A549 (cell line): ENCODE data around the gene DHRS12. TPM values are rescaled to one million over a fixed set of nuclear protein-coding genes. Genes with fewer than 3 reads are reported as not detected.

Experiments
- ATAC-seq, 2 experiments: fragments of 200-7000 bp in 1 of 2; fragments of >200 bp in 1 of 2; cut with Nextera tagmentation in 1 of 2; cut with Tn5 transposase in 1 of 2; 3 replicates each; pipeline versions ENCODE4 v1.8.0 to v1.9.1; 2018 to 2020; ENCODE audit warnings: mild to moderate bottlenecking in 1 of 2, moderate library complexity in 1 of 2
- CTCF ChIA-PET: fragments of 300-600 bp; sonication (Branson Sonifier 250); formaldehyde crosslinking; extraction: SDS; loops from one replicate; lab custom pipeline; 2021; ENCODE audit warnings: antibody characterized with exemption, inconsistent platforms; lab: Yijun Ruan, JAX
- POLR2A ChIA-PET: fragments of 350-600 bp; formaldehyde crosslinking; extraction: SDS; loops from one replicate; lab custom pipeline; 2021; ENCODE audit warnings: antibody characterized with exemption, inconsistent platforms; lab: Yijun Ruan, JAX
- DNase-seq, 2 experiments: peaks; one replicate each; pipeline versions ENCODE4 v3.0.0 to v3.0.0-alpha.2; 2011 to 2016; ENCODE audit warnings: low read depth in 1 of 2, low spot score in 1 of 2
- FAIRE-seq: peaks from 2 replicates; lab custom pipeline; 2011; peaks lifted over from hg19 to GRCh38; lab: Jason Lieb, UNC
- H3K27ac ChIP-seq, 2 experiments: fragments of >200 bp; sonication (Bioruptor Twin); formaldehyde crosslinking; 3 replicates each; pipeline ENCODE4 v1.5.1; 2016 to 2017
- H3K4me1 ChIP-seq: fragments of >200 bp; sonication (Bioruptor Twin); formaldehyde crosslinking; 3 replicates; pipeline ENCODE4 v1.6.1; 2016
- H3K4me2 ChIP-seq: fragments of >200 bp; sonication (Bioruptor Twin); formaldehyde crosslinking; 3 replicates; pipeline ENCODE4 v1.6.1; 2016
- H3K4me3 ChIP-seq: fragments of >200 bp; sonication (Bioruptor Twin); formaldehyde crosslinking; 3 replicates; pipeline ENCODE4 v1.5.1; 2016
- H3K9me3 ChIP-seq: fragments of >200 bp; sonication (Bioruptor Twin); formaldehyde crosslinking; 3 replicates; pipeline ENCODE4 v1.6.1; 2016
- CBX2 ChIP-seq: fragments of 200-600 bp; sonication (generic); IDR thresholded peaks from 2 replicates; pipeline ENCODE4 v1.6.1; 2016; ENCODE audit warnings: low read depth, mild to moderate bottlenecking, borderline replicate concordance
- CEBPB ChIP-seq, 2 experiments: fragments of >200 bp in 1 of 2; sonication (Bioruptor Twin) in 1 of 2; formaldehyde crosslinking in 1 of 2; IDR thresholded peaks; 2 replicates each; pipeline ENCODE4 v1.6.1; 2012 to 2016
- CHD2 ChIP-seq: fragments of 150-350 bp; IDR thresholded peaks from 2 replicates; pipeline ENCODE4 v1.6.1; 2014; ENCODE audit warnings: low read length; ENCODE audit not compliant: partially characterized antibody
- CHD4 ChIP-seq: fragments of 200-600 bp; sonication (generic); IDR thresholded peaks from 2 replicates; pipeline ENCODE4 v1.6.1; 2016; ENCODE audit warnings: antibody characterized with exemption, mild to moderate bottlenecking, borderline replicate concordance
- E2F6 ChIP-seq: IDR thresholded peaks from 2 replicates; pipeline ENCODE4 v1.6.1; 2012; ENCODE audit warnings: low read depth, borderline replicate concordance
- EHMT2 ChIP-seq: fragments of 200-600 bp; sonication (generic); IDR thresholded peaks from 2 replicates; pipeline ENCODE4 v1.6.1; 2016; ENCODE audit warnings: antibody characterized with exemption, low read depth, mild to moderate bottlenecking, moderate library complexity
- HOXB13 ChIP-seq: fragments of 250-450 bp; sonication (Bioruptor Pico); IDR thresholded peaks from 2 replicates; pipeline ENCODE4 v1.5.0; 2020; ENCODE audit warnings: low read depth, mild to moderate bottlenecking, moderate library complexity
- JUN ChIP-seq, 2 experiments: fragments of >200 bp; sonication (Bioruptor Twin); formaldehyde crosslinking; IDR thresholded peaks; 2 replicates in 1 of 2; 3 replicates in 1 of 2; pipeline ENCODE4 v1.6.1; 2016 to 2017
- JUNB ChIP-seq: fragments of >200 bp; sonication (Bioruptor Twin); formaldehyde crosslinking; IDR thresholded peaks from 2 replicates; pipeline ENCODE4 v1.6.1; 2016
- NPAS2 ChIP-seq: fragments of 250-450 bp; sonication (Bioruptor Pico); IDR thresholded peaks from 2 replicates; pipeline ENCODE4 v1.8.0; 2022; ENCODE audit warnings: mild to moderate bottlenecking, moderate library complexity, borderline replicate concordance
- POLR2A ChIP-seq: IDR thresholded peaks from 2 replicates; pipeline ENCODE4 v1.6.1; 2012; ENCODE audit warnings: mild to moderate bottlenecking, low read length
- RAD21 ChIP-seq, 2 experiments: fragments of >200 bp in 1 of 2; sonication (Bioruptor Twin) in 1 of 2; formaldehyde crosslinking in 1 of 2; IDR thresholded peaks in 1 of 2; conservative IDR thresholded peaks in 1 of 2; 2 replicates in 1 of 2; 3 replicates in 1 of 2; pipeline ENCODE4 v1.6.1; 2012 to 2018; ENCODE audit warnings: inconsistent platforms in 1 of 2
- RCOR1 ChIP-seq: fragments of 150-350 bp; IDR thresholded peaks from 2 replicates; pipeline ENCODE4 v1.6.1; 2014; ENCODE audit warnings: antibody characterized with exemption, low read length, low read depth
- RNF2 ChIP-seq: fragments of 200-600 bp; sonication (generic); IDR thresholded peaks from 2 replicates; pipeline ENCODE4 v1.6.1; 2016; ENCODE audit warnings: low read depth, mild to moderate bottlenecking, antibody characterized with exemption, moderate library complexity, borderline replicate concordance
- SMC3 ChIP-seq: fragments of >200 bp; sonication (Bioruptor Twin); formaldehyde crosslinking; IDR thresholded peaks from 3 replicates; pipeline ENCODE4 v1.6.1; 2018; ENCODE audit warnings: inconsistent platforms
- TFCP2L1 ChIP-seq: fragments of 250-450 bp; sonication (Bioruptor Pico); IDR thresholded peaks from 2 replicates; pipeline ENCODE4 v1.5.0; 2021; ENCODE audit warnings: mild to moderate bottlenecking
- ZC3H11A ChIP-seq: fragments of 450-650 bp; IDR thresholded peaks from 2 replicates; pipeline ENCODE4 v1.6.1; 2014; ENCODE audit warnings: antibody characterized with exemption, mild to moderate bottlenecking
- ZNF302 ChIP-seq: fragments of 250-450 bp; sonication (Bioruptor Pico); IDR thresholded peaks from 2 replicates; pipeline ENCODE4 v1.9.0; 2021; ENCODE audit warnings: inconsistent platforms, mild to moderate bottlenecking, moderate library complexity
- WGBS: methylation state at CpG from one replicate; pipeline ENCODE4 v1.1.6; 2017; ENCODE audit errors: missing lambda C conversion rate; 5-methylcytosine and 5-hydroxymethylcytosine counted together
- polyA plus RNA-seq, 4 experiments: library from polyadenylated mRNA; depleted of rRNA in 3 of 4; stranded (reverse); fragments of >200 nt; fragmentation: RNase III in 1 of 4; extraction: RNeasy Plus Mini Kit Qiagen cat#74134 plus additional on column Dnase treatment in 1 of 4; gene quantifications; 2 replicates in 3 of 4; 3 replicates in 1 of 4; pipeline ENCODE4 v1.2.3, GENCODE V29; 2011 to 2017
- TF ChIP-seq, protein P1 (sequence below): fragments of 250-450 bp; sonication (Bioruptor Pico); IDR thresholded peaks from 2 replicates; pipeline ENCODE4 v1.5.0; 2021; ENCODE audit warnings: mild to moderate bottlenecking, moderate library complexity, borderline replicate concordance
- TF ChIP-seq, protein P2 (sequence below): fragments of 150-350 bp; IDR thresholded peaks from 2 replicates; pipeline ENCODE4 v1.6.1; 2014; ENCODE audit warnings: low read depth, mild to moderate bottlenecking, low read length
- TF ChIP-seq, protein P3 (sequence below): fragments of >200 bp; sonication (Bioruptor Twin); formaldehyde crosslinking; IDR thresholded peaks from 3 replicates; pipeline ENCODE4 v1.5.1; 2016

DHRS12 gene
- polyA plus RNA-seq, 2 of the 4 experiments (the other 2 are of a cell fraction) = 4.2 to 7.5 TPM

DNA sequence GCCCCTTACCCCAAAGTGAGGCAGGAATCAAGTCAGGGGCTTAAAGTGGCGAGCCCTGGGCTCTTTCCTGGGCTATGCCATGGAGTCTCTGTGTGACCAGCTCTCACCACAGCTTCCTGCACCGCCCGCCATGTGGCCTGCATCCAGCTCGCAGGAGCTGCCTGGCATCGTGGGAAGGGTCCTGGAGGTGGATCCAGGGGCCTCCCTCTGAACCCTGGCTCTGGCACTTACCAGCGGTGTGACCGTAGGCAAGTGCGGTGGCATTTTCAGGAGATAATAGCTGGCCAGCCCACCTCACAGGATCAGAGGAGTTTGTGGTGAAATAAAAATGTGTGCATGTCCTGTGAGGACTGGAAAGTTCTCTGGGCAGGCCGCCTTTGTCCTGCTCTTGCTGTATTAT is 26.0 kb downstream of the DHRS12 start:
- Histone ChIP-seq H3K9me3 (no peaks in the 10 kb centered on the region), H3K4me3 (no peak overlapping the region), H3K4me1 (no peaks in the 10 kb centered on the region), H3K4me2 (no peak overlapping the region), H3K27ac (no peak overlapping the region)
- no peak for FAIRE-seq
- ATAC-seq = no peak
- TF ChIP-seq RNF2 = no peak
- TF ChIP-seq, protein P1, sequence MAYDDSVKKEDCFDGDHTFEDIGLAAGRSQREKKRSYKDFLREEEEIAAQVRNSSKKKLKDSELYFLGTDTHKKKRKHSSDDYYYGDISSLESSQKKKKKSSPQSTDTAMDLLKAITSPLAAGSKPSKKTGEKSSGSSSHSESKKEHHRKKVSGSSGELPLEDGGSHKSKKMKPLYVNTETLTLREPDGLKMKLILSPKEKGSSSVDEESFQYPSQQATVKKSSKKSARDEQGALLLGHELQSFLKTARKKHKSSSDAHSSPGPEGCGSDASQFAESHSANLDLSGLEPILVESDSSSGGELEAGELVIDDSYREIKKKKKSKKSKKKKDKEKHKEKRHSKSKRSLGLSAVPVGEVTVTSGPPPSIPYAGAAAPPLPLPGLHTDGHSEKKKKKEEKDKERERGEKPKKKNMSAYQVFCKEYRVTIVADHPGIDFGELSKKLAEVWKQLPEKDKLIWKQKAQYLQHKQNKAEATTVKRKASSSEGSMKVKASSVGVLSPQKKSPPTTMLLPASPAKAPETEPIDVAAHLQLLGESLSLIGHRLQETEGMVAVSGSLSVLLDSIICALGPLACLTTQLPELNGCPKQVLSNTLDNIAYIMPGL = no peak
- no peak for TF ChIP-seq CHD4
- TF ChIP-seq, protein P2, sequence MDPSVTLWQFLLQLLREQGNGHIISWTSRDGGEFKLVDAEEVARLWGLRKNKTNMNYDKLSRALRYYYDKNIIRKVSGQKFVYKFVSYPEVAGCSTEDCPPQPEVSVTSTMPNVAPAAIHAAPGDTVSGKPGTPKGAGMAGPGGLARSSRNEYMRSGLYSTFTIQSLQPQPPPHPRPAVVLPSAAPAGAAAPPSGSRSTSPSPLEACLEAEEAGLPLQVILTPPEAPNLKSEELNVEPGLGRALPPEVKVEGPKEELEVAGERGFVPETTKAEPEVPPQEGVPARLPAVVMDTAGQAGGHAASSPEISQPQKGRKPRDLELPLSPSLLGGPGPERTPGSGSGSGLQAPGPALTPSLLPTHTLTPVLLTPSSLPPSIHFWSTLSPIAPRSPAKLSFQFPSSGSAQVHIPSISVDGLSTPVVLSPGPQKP = no peak
- 93% methylated on average over 7 of the region's 9 CpGs for WGBS
- ChIA-PET POLR2A (no interaction called here), CTCF (interaction anchor here (2.6 kb wide), 1 partner anchor 20 kb away, joined by 16 read pairs; no protein-coding TSS in a partner anchor)
- DNase-seq = no peak

GRCh38 chr13:51776179-51776578 is 27.8 kb downstream of the DHRS12 start:
- Histone ChIP-seq H3K9me3 (no peaks in the 10 kb centered on the region), H3K4me1 (no peaks in the 10 kb centered on the region), H3K4me3 (no peak overlapping the region), H3K4me2 (no peak overlapping the region), H3K27ac (no peak overlapping the region)
- POLR2A ChIA-PET = no interaction called here
- no peak for TF ChIP-seq CBX2
- TF ChIP-seq RNF2 = no peak
- TF ChIP-seq E2F6 = no peak
- no peak for TF ChIP-seq NPAS2
- TF ChIP-seq CEBPB (IDR thresholded peaks at IDR 0.05) = no peak
- no peak for TF ChIP-seq SMC3
- TF ChIP-seq EHMT2 = no peak
- TF ChIP-seq ZNF302 (CRISPR knock-in tag) = no peak
- TF ChIP-seq, protein P1 = no peak
- no peak for TF ChIP-seq TFCP2L1 (CRISPR knock-in tag)
- no peak for TF ChIP-seq JUN (IDR thresholded peaks at IDR 0.05)
- TF ChIP-seq HOXB13 (CRISPR knock-in tag) = no peak
- CTCF ChIA-PET = no interaction called here
- no peak for DNase-seq
- ATAC-seq = no peak
- no peak for FAIRE-seq
- 83% methylated on average over 7 of the region's 7 CpGs for WGBS

GRCh38 chr13:51773515-51773914 is 30.4 kb downstream of the DHRS12 start:
- DNase-seq (no peak), ATAC-seq (no peak), FAIRE-seq (no peak)
- ChIA-PET POLR2A (no interaction called here), CTCF (no interaction called here)
- H3K27ac ChIP-seq = no peak overlapping the region
- no peaks in the 10 kb centered on the region for H3K9me3 ChIP-seq
- no peaks in the 10 kb centered on the region for H3K4me1 ChIP-seq
- H3K4me3 ChIP-seq = no peak overlapping the region
- 91% methylated on average over 10 of the region's 11 CpGs for WGBS
- H3K4me2 ChIP-seq = no peak overlapping the region
- TF ChIP-seq CHD2 (no peak), E2F6 (no peak), CBX2 (no peak), JUNB (no peak), SMC3 (no peak), POLR2A (no peak), RCOR1 (no peak), ZC3H11A (no peak), RAD21 (conservative IDR thresholded peaks at IDR 0.05 in 1 of 2, IDR thresholded peaks at IDR 0.05 in 1 of 2) (no peak)
- TF ChIP-seq, protein P3, sequence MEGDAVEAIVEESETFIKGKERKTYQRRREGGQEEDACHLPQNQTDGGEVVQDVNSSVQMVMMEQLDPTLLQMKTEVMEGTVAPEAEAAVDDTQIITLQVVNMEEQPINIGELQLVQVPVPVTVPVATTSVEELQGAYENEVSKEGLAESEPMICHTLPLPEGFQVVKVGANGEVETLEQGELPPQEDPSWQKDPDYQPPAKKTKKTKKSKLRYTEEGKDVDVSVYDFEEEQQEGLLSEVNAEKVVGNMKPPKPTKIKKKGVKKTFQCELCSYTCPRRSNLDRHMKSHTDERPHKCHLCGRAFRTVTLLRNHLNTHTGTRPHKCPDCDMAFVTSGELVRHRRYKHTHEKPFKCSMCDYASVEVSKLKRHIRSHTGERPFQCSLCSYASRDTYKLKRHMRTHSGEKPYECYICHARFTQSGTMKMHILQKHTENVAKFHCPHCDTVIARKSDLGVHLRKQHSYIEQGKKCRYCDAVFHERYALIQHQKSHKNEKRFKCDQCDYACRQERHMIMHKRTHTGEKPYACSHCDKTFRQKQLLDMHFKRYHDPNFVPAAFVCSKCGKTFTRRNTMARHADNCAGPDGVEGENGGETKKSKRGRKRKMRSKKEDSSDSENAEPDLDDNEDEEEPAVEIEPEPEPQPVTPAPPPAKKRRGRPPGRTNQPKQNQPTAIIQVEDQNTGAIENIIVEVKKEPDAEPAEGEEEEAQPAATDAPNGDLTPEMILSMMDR = no peak
